RPMI7951 (cell line): Measurements from ENCODE around the gene ALDH3B2. TPM values are rescaled to one million over a fixed set of nuclear protein-coding genes. Genes with fewer than 3 reads are reported as not detected.
"Not testable (repeated sequence)": the region's sequence is repeated elsewhere in the genome, so short reads cannot be mapped to it uniquely, and the experiment has no call there.

Experiments used
- DNase-seq: peaks from one replicate; pipeline ENCODE4 v3.0.0-alpha.2; 2012; ENCODE audit warnings: low read depth
- total RNA-seq: library from RNA; depleted of rRNA; stranded (reverse); fragments of >200 nt; shearing (Covaris generic); gene quantifications from 2 replicates; pipeline ENCODE4 v1.2.3, GENCODE V29; 2014

Gene ALDH3B2
- total RNA-seq, 1 experiment from 2014 or later, result not detected

- DNase-seq, result no peak
These were observed 32.0 kb downstream of the ALDH3B2 start for GRCh38 chr11:67642173-67643120.

DNA sequence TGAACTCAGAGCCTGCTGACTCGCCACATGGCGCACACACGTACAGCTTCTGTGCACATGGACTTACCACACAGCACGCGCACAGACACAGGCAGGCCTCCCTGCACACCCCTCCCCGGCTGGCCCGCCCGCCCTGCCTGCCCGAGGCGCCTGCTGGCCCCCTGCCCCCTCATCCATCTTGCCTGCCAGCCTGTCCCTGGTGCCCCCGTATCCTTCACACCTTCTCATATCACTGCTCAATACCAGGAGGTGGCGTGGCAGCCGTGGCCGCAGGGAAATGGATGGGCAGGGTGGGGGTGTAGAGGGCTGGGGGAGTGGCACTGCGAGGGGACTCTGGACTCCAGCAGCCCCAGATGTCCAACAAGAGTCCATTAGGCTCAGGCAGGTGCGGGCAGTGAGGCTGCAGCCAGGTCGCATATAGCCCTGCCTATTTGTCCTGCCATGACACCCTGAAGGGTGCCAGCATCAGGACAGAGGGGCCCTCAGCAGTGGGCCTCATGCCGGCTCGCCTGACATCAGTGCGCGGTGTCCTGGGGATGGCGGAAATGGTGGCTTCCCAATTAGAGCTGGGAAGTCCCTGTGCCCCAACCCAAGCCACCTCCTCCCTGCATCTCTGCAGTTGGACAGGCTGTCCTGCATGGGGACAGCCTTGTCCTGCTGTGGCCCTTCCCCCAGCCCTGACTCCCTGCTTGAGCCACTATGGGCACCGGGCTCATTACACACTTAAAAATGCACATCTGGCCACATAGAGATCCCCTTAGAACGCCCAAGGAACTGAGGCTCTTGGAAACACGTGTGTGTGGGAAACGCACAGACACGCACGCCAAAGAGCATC, 32.9 kb downstream of the ALDH3B2 start:
- DNase-seq, result no peak

DNA sequence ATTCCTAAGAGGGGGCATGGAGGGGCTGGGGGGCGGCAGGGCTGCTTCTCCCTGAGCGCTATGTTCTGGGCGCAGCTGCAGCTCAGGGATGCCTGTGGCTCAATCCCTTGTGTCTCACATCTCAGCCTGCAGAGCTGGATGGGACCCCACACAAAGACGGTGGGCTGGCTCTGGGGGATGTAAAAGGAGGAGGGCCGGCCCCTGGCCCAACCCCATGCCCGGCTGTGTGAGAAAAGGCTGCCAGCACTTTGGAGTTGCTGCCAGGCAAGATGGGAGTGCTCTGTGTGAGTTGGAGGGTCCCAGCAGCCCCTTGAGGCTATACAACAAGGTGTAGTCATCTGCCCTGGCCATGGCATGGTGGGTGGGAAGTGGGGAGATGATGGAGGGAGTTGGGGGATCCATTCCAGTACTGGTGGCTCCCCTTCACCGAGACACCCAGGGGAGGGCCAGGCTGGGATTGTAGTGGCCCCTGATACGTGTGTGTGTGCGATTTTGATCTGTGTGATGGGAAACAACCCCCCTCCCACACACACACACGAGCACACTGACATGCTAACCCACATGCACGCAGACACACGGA, 33.6 kb downstream of the ALDH3B2 start:
- DNase-seq, result no peak

- peak; percentile 48 for DNase-seq
These were observed 34.2 kb downstream of the ALDH3B2 start for GRCh38 chr11:67640021-67640757.

- DNase-seq, result no peak
These were observed 35.0 kb downstream of the ALDH3B2 start, which contains the start of gene TBX10 for GRCh38 chr11:67639438-67639859. Gene TBX10 (minus strand): TSS chr11:67639763. CDS start chr11:67639472, 291 bp downstream.

GRCh38 chr11:67638535-67639437, 35.6 kb downstream of the ALDH3B2 start:
- DNase-seq, result no peak

- not testable (repeated sequence) for DNase-seq
These were observed 37.0 kb downstream of the ALDH3B2 start for GRCh38 chr11:67637441-67637840.

GRCh38 chr11:67636962-67637361, 37.5 kb downstream of the ALDH3B2 start:
- DNase-seq, result no peak

DNA sequence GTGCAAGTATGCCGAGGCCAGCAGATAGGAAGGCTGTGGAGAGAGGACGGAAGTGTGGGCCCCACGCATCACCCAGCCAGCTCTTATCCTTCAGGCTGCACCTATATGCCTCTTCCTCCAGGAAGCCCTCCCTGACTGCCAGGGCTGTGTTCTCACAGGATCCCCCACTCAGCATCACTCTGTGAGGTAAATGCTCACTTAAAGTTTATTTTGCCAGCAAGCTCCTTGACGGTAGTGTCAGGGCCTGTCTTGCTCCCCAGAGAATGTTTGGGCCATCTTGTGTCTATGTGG, 39.2 kb downstream of the ALDH3B2 start:
- DNase-seq, result no peak

- DNase-seq, result no peak
These were observed 39.8 kb downstream of the ALDH3B2 start for GRCh38 chr11:67634366-67635230.

GRCh38 chr11:67633758-67634365, 40.6 kb downstream of the ALDH3B2 start:
- no peak for DNase-seq

- no peak for DNase-seq
These were observed 41.3 kb downstream of the ALDH3B2 start for GRCh38 chr11:67632982-67633755.

DNA sequence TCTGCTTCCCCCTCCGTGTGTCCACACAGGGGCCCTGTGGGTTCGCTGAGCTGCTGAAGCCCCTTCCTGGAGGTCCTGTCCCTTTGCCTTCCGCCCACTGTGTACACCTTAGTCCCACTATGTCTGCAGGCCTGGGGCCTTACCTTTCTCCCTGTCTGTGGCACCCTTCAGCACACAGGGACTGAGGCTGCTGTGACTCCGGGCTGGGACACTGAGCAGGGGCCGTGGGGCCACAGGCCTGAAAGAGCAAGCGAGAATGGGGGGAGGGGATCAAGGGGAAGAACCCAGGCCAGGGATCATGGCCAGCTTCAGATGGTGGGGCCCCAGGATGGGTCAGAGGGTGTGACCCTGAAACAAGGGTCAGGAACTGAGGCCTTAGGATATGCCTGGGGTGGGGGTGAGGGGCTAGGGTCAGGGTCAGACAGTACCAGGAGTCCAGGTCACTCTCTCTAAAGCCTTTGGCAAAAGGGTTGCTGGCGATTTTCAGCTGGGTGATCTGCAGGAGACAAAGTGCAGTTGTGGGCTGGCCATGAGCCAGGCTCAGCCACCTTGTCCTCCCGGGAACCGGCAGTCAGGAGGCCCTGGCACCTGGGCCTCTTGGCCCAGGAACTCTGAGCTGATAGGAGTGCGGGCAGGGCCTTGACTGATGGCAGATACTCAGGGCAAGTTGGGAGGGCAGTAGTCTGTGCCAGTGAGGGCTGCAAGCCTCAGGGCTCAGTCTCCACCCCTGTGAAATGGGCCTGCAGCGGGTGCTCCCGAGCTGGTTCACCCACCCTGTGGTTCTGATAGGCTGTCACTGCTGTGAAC, 42.0 kb downstream of the ALDH3B2 start:
- DNase-seq, result no peak

DNA sequence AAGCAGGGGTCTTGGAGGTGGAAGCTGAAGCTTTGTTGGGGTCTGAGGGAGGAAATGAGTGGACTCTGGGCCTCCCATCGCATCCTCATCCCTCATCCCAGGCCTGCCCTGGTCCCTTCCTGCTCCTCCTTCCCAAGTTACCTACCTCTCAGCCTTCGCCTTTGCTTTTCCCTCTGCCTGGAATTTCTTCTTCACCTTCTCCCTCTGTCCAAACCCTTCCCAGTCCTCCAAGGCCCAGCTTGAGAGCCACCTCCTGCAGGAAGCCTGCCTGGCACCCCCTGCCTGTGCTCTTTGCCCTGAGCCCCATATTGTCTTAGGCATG, 42.6 kb downstream of the ALDH3B2 start:
- no peak for DNase-seq

DNA sequence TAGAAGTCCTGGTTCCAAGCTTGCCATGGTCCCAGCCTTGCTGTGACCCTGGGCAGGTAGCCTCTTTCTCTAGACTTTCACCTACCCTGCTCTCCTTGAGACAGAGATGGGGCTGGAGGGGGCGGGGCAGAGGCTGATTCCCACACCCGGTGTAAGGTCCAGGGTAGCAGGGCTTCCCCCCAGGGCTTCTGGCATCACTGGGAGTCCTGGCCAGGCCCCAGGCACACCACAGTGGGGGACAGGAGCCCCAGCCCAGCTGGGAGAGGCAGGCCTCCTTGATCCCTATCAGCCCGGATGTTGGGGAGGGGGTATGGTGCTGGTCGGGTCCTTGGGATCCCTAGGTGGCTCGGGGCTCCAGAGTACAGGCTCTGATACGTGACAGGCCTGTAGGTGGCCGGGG, 43.0 kb downstream of the ALDH3B2 start:
- DNase-seq, result no peak

DNA sequence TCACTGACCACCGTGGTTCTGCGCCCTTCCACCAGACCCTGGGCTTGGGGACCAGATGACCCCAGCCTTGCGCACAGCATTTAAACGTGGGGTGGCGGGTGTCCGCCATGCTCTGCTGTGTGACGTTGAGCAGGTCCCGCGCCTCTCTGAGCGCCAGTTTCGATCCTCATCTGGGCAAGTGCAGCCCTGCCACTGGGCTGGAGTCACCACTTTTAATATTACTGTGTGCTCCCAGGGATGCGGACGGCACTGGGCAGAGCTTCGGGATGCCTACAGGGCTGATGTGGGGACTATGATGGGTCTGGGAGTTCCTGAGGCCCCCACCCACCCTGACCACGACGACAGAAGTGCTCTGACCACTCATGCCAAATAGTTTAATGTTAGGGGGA, 43.5 kb downstream of the ALDH3B2 start:
- no peak for DNase-seq

DNA sequence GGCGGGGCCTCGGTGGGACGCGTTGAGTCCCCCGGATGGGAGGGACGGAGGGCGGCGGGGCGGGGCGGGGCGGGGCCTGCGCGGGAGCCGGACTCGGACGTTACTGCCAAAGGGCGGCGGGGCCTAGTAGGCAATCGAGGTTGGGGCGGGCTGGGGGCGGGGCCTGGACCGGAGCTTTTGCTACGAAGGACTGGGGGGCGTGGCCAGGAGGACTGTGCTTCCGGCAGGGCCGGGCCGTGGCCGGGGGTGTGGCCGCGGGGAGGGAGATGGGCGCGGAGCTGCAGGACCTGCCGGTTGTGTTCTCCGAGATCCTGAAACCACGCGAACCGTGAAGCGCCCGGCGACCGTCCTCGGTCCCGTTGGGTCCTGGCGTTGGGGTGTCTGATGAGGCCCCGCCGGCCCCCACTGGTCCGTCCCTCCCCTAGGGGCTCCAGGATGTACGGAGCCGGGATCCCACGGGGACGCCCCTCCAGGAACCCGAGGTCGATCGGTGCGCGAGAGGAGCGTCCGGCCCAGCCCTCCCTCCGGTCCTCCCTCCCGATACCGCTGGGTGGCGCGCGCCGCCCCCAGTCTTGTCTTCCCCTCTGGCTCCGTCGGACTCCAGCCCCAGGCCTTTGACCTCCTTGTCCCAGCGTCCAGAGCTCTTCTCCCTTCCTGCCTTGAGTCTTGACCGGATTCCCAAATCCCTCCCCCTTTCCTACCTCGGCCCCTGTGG, 44.0 kb downstream of the ALDH3B2 start:
- peak; percentile 95 for DNase-seq
